Measurements from ENCODE around the gene UBA7. TPM values are rescaled to one million over a fixed set of nuclear protein-coding genes. Genes with fewer than 3 reads are reported as not detected.
A peak's percentile ranks its signal among the peaks of the same experiment; 100 is the strongest.

UBA7 gene
- 25.1 TPM for total RNA-seq
- long read RNA-seq, transcript UBA7-201 (24 exons, 3,299 nt) = major isoform, 8 of 24 reads
- long read RNA-seq, partial matches to known transcripts = 5 of 24 reads
- long read RNA-seq, other reads (novel, unspliced or antisense) = 11 of 24 reads

DNA sequence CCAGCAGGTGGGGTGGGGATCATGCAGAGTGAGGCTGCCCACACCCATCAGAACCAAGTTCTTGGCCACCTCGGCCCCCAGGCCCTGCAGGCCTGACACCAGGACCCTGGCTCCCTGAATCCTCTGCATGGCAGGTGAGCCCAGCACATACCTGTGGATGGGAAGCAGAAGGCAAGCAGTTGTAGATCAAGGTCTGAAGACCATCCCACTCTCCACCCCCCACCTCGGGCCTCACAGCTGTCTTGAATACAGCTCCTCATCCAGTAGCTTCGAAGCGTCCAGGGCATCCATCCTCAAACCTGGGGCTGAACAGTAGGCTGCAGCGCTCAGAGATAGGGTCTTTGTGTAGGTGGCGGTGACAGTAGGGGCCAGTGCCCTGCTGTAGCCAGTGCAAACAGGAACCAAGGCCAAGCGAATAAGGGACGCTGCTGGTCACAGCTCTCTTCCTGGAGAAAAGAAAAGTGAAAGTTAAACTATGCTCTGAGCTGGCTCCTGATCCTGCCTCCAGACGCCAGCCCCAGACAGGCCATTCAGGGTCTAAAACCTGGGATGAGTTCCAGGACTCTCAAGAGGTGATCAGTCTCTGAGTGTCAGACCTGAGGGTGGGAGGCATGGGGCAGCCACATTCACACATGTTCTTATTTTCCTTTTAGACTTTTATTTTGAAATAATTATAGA is at the start of gene UBA7:
TSS of gene UBA7 (minus strand) at position 457 of the 678 bp plus-strand sequence. CDS start at position 291, 166 bp downstream.
- intact Hi-C loops (cut with micrococcal nuclease) = no loop called here
- Histone ChIP-seq H3K9me3 (replicated peaks) (no peaks in the 10 kb centered on the region), H3K36me3 (peaks cover 26% of the 10 kb centered on the region), H3K4me1 (peaks cover 37% of the 10 kb centered on the region), H3K27me3 (ENCODE audit: low read depth) (no peaks in the 10 kb centered on the region), H3K27ac (replicated peaks) (peak within 1 kb of the TSS; percentile 88), H3K4me3 (peak within 1 kb of the TSS; percentile 67)
- TF ChIP-seq CTCF (IDR thresholded peaks at IDR 0.05; ENCODE audit: borderline replicate concordance) = no peak
- DNase-seq = peak; percentile 48

DNA sequence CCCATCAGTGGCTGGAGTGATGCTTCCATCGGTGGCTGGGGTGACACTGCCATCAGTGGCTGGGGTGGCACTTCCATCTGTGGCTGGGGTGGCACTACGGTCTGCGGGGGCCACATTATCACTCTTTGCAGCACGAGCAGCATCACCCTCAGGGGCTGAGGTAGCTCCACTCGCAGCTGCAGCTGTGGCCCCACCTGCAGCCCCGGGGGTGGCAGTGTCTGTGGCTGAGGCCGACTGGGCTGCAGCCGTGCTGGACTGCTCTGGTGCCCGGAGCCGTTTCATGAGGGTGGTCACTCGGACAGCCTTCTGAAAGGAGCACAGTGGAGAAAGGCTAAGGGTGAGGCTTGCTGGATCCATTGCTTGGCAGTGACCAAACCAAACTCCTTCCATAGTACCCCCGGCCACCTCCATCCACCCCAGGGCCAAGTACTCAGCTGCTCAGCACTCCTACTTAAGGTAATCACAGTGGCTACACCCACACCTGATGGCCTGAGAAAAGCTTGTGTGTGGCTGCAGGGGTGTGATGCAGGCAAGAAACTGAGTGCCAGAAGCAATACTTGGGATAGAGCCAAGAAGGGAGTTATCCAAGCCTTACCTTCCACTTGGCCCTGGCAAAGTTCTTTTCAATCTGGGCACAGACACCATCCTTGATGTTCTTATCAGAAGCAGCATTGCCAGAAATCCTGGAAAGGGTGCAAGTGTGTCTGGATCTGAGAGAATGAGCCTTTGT is 46.0 kb upstream of the UBA7 start:
- TF ChIP-seq CTCF (IDR thresholded peaks at IDR 0.05; ENCODE audit: borderline replicate concordance) = no peak
- Histone ChIP-seq H3K27ac (replicated peaks) (no peak overlapping the region), H3K9me3 (replicated peaks) (no peaks in the 10 kb centered on the region), H3K4me1 (peaks cover 15% of the 10 kb centered on the region), H3K4me3 (no peak overlapping the region), H3K27me3 (ENCODE audit: low read depth) (peaks cover 33% of the 10 kb centered on the region), H3K36me3 (no peaks in the 10 kb centered on the region)
- intact Hi-C loops (cut with micrococcal nuclease) = no loop called here
- no peak for DNase-seq

- intact Hi-C loops (cut with micrococcal nuclease) = no loop called here
- Histone ChIP-seq H3K4me1 (peaks cover 15% of the 10 kb centered on the region), H3K27ac (replicated peaks) (peak within 1 kb of the TSS; percentile 90)
Observed at GRCh38 chr3:49856181-49857005, 42.6 kb upstream of the UBA7 start, which contains the start of gene TRAIP. Gene TRAIP, minus strand, starts transcription at chr3:49856564. Its CDS starts 111 bp downstream, at chr3:49856453.

DNA sequence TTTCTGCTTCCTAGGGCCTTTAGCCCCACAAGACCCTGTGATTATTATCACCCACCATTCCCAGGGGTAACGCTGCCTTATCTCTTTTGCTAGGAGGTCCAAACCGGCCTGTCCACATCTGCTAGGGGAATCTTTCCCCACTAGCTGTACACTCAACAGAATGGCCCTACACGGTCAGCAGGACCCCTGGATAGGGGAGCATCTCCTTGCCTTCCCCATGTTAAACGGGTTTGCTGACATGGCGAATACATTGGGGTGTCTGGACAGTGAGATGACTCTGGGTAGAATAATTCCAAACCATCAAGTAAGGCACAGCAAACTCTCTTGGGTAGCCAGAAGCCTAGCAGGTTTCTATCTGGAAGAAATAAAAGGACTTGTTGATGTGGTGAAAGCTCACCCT is 41.9 kb upstream of the UBA7 start:
- H3K27me3 ChIP-seq (ENCODE audit: low read depth) = no peaks in the 10 kb centered on the region
- H3K4me3 ChIP-seq = peak overlapping the region; percentile 74
- no peak for TF ChIP-seq CTCF (IDR thresholded peaks at IDR 0.05; ENCODE audit: borderline replicate concordance)
- no peaks in the 10 kb centered on the region for H3K9me3 ChIP-seq (replicated peaks)
- intact Hi-C loops (cut with micrococcal nuclease) = no loop called here
- H3K36me3 ChIP-seq = no peaks in the 10 kb centered on the region
- DNase-seq = no peak
- no peak overlapping the region for H3K27ac ChIP-seq (replicated peaks)
- peaks cover 15% of the 10 kb centered on the region for H3K4me1 ChIP-seq

More at GRCh38 chr3:49856181-49857005, 42.6 kb upstream of the UBA7 start, which contains the start of gene TRAIP:
- peak; percentile 15 for TF ChIP-seq CTCF (IDR thresholded peaks at IDR 0.05; ENCODE audit: borderline replicate concordance)
- Histone ChIP-seq H3K36me3 (no peaks in the 10 kb centered on the region), H3K27me3 (ENCODE audit: low read depth) (peaks cover 3% of the 10 kb centered on the region), H3K9me3 (replicated peaks) (no peaks in the 10 kb centered on the region), H3K4me3 (peak within 1 kb of the TSS; percentile 74)
- peak; percentile 92 for DNase-seq

- Histone ChIP-seq H3K27ac (replicated peaks) (no peak overlapping the region), H3K36me3 (no peaks in the 10 kb centered on the region), H3K27me3 (ENCODE audit: low read depth) (no peaks in the 10 kb centered on the region), H3K9me3 (replicated peaks) (no peaks in the 10 kb centered on the region), H3K4me3 (no peak overlapping the region), H3K4me1 (peaks cover 20% of the 10 kb centered on the region)
- no peak for DNase-seq
- no peak for TF ChIP-seq CTCF (IDR thresholded peaks at IDR 0.05; ENCODE audit: borderline replicate concordance)
- intact Hi-C loops (cut with micrococcal nuclease) = no loop called here
Observed at GRCh38 chr3:49845694-49846093, 31.9 kb upstream of the UBA7 start.
